ENCODE results near the gene DOHH.

The DOHH gene

GRCh38 chr19:3507371-3508120 is 7.1 kb upstream of the DOHH start:
- peaks cover 36 to 65% of the 10 kb centered on the region in 2 donors for H3K4me1 Mint-ChIP-seq
- no peaks in the 10 kb centered on the region for H3K27me3 Mint-ChIP-seq
- ATAC-seq (replicated peaks), result no peak
- no peak for DNase-seq
- no peaks in the 10 kb centered on the region for H3K9me3 Mint-ChIP-seq
- peak overlapping the region; percentile 96 for H3K27ac Mint-ChIP-seq
- peak overlapping the region; percentile 88 for H3K4me3 Mint-ChIP-seq
- H3K36me3 Mint-ChIP-seq, result peaks cover 23% of the 10 kb centered on the region in 2 donors

GRCh38 chr19:3506384-3507340 is 6.2 kb upstream of the DOHH start:
- Mint-ChIP-seq H3K36me3 (peaks cover 23% of the 10 kb centered on the region in 2 donors), H3K27ac (peak overlapping the region; percentile 96), H3K27me3 (no peaks in the 10 kb centered on the region), H3K4me3 (peak overlapping the region; percentile 88 to 96), H3K9me3 (no peaks in the 10 kb centered on the region), H3K4me1 (peaks cover 33 to 56% of the 10 kb centered on the region in 2 donors)
- no peak for DNase-seq
- ATAC-seq (replicated peaks), result no peak

- Mint-ChIP-seq H3K9me3 (no peaks in the 10 kb centered on the region), H3K4me1 (peaks cover 36 to 54% of the 10 kb centered on the region in 2 donors), H3K36me3 (peaks cover 19 to 20% of the 10 kb centered on the region in 2 donors), H3K4me3 (peak within 1 kb of the TSS; percentile 88 to 96), H3K27me3 (no peaks in the 10 kb centered on the region), H3K27ac (peak within 1 kb of the TSS; percentile 97)
- ATAC-seq (replicated peaks) (peak; percentile 91 to 97), DNase-seq (peak; percentile 99)
These were observed 5.3 kb upstream of the DOHH start, which contains the start of gene FZR1 for GRCh38 chr19:3505598-3506383. TSS of gene FZR1 (plus strand) at chr19:3506311. CDS start at chr19:3522990, 16,679 bp downstream.

- Mint-ChIP-seq H3K4me3 (peak overlapping the region; percentile 88 to 96), H3K27me3 (no peaks in the 10 kb centered on the region), H3K27ac (peak overlapping the region; percentile 39), H3K36me3 (peaks cover 16% of the 10 kb centered on the region in 2 donors), H3K4me1 (peaks cover 33 to 52% of the 10 kb centered on the region in 2 donors), H3K9me3 (no peaks in the 10 kb centered on the region)
- DNase-seq (no peak), ATAC-seq (replicated peaks) (no peak)
These were observed 4.3 kb upstream of the DOHH start for GRCh38 chr19:3504735-3505134.

GRCh38 chr19:3503036-3503572 is 2.6 kb upstream of the DOHH start:
- Mint-ChIP-seq H3K36me3 (peaks cover 8 to 13% of the 10 kb centered on the region in 2 donors), H3K4me1 (peaks cover 25 to 47% of the 10 kb centered on the region in 2 donors), H3K4me3 (no peak overlapping the region), H3K27me3 (no peaks in the 10 kb centered on the region), H3K9me3 (no peaks in the 10 kb centered on the region), H3K27ac (no peak overlapping the region)
- DNase-seq (no peak), ATAC-seq (replicated peaks) (no peak)

- Mint-ChIP-seq H3K9me3 (no peaks in the 10 kb centered on the region), H3K27me3 (no peaks in the 10 kb centered on the region), H3K27ac (no peak overlapping the region), H3K4me1 (peaks cover 20 to 41% of the 10 kb centered on the region in 2 donors), H3K36me3 (peaks cover 6 to 20% of the 10 kb centered on the region in 2 donors), H3K4me3 (no peak overlapping the region)
- ATAC-seq (replicated peaks), result no peak
- no peak for DNase-seq
These were observed 1.3 kb upstream of the DOHH start for GRCh38 chr19:3501780-3502179.

- peak; percentile 14 to 25 for ATAC-seq (replicated peaks)
- H3K4me3 Mint-ChIP-seq, result peak overlapping the region; percentile 93 to 94
- no peaks in the 10 kb centered on the region for H3K9me3 Mint-ChIP-seq
- H3K36me3 Mint-ChIP-seq, result peaks cover 16 to 30% of the 10 kb centered on the region in 2 donors
- no peaks in the 10 kb centered on the region for H3K27me3 Mint-ChIP-seq
- no peak for DNase-seq
- H3K27ac Mint-ChIP-seq, result peak overlapping the region; percentile 100
- peaks cover 17 to 38% of the 10 kb centered on the region in 2 donors for H3K4me1 Mint-ChIP-seq
These were observed 591 bp downstream of the DOHH start for GRCh38 chr19:3499738-3500428.

GRCh38 chr19:3497757-3498520 is 2.5 kb downstream of the DOHH start:
- H3K27ac Mint-ChIP-seq, result no peak overlapping the region
- H3K27me3 Mint-ChIP-seq, result no peaks in the 10 kb centered on the region
- DNase-seq, result no peak
- H3K4me1 Mint-ChIP-seq, result peaks cover 13 to 26% of the 10 kb centered on the region in 2 donors
- no peaks in the 10 kb centered on the region for H3K9me3 Mint-ChIP-seq
- H3K4me3 Mint-ChIP-seq, result no peak overlapping the region
- ATAC-seq (replicated peaks), result no peak
- H3K36me3 Mint-ChIP-seq, result peaks cover 30 to 35% of the 10 kb centered on the region in 2 donors

- H3K27ac Mint-ChIP-seq, result no peak overlapping the region
- H3K4me3 Mint-ChIP-seq, result no peak overlapping the region
- peaks cover 13 to 26% of the 10 kb centered on the region in 2 donors for H3K4me1 Mint-ChIP-seq
- no peaks in the 10 kb centered on the region for H3K27me3 Mint-ChIP-seq
- H3K36me3 Mint-ChIP-seq, result peaks cover 35 to 41% of the 10 kb centered on the region in 2 donors
- DNase-seq (no peak), ATAC-seq (replicated peaks) (no peak)
- no peaks in the 10 kb centered on the region for H3K9me3 Mint-ChIP-seq
These were observed 3.8 kb downstream of the DOHH start for GRCh38 chr19:3496392-3497273.

- peaks cover 7 to 16% of the 10 kb centered on the region in 2 donors for H3K4me1 Mint-ChIP-seq
- no peaks in the 10 kb centered on the region for H3K27me3 Mint-ChIP-seq
- H3K9me3 Mint-ChIP-seq, result no peaks in the 10 kb centered on the region
- peaks cover 37 to 46% of the 10 kb centered on the region in 2 donors for H3K36me3 Mint-ChIP-seq
- ATAC-seq (replicated peaks) (no peak), DNase-seq (no peak)
- no peak overlapping the region for H3K4me3 Mint-ChIP-seq
- no peak overlapping the region for H3K27ac Mint-ChIP-seq
These were observed 5.9 kb downstream of the DOHH start for GRCh38 chr19:3494559-3494958.

GRCh38 chr19:3494051-3494450 is 6.4 kb downstream of the DOHH start:
- DNase-seq, result no peak
- no peak overlapping the region for H3K4me3 Mint-ChIP-seq
- peak overlapping the region; percentile 14 for H3K27ac Mint-ChIP-seq
- peak; percentile 55 to 64 for ATAC-seq (replicated peaks)
- H3K9me3 Mint-ChIP-seq, result no peaks in the 10 kb centered on the region
- H3K27me3 Mint-ChIP-seq, result no peaks in the 10 kb centered on the region
- H3K36me3 Mint-ChIP-seq, result peaks cover 39 to 44% of the 10 kb centered on the region in 2 donors
- peaks cover 5 to 12% of the 10 kb centered on the region in 2 donors for H3K4me1 Mint-ChIP-seq

GRCh38 chr19:3493651-3494050 is 6.8 kb downstream of the DOHH start:
- Mint-ChIP-seq H3K27ac (no peak overlapping the region), H3K36me3 (peaks cover 43% of the 10 kb centered on the region in 2 donors), H3K4me1 (peaks cover 3 to 8% of the 10 kb centered on the region in 2 donors), H3K4me3 (no peak overlapping the region), H3K9me3 (no peaks in the 10 kb centered on the region), H3K27me3 (no peaks in the 10 kb centered on the region)
- ATAC-seq (replicated peaks) (no peak), DNase-seq (no peak)
